ENCODE data around the gene CNOT6.

CNOT6 gene

GRCh38 chr5:180606215-180606785 is 112.1 kb downstream of the CNOT6 start:
- no peaks in the 10 kb centered on the region for H3K36me3 ChIP-seq
- no peak for DNase-seq
- no peaks in the 10 kb centered on the region for H3K4me1 ChIP-seq
- TF ChIP-seq, protein P1, sequence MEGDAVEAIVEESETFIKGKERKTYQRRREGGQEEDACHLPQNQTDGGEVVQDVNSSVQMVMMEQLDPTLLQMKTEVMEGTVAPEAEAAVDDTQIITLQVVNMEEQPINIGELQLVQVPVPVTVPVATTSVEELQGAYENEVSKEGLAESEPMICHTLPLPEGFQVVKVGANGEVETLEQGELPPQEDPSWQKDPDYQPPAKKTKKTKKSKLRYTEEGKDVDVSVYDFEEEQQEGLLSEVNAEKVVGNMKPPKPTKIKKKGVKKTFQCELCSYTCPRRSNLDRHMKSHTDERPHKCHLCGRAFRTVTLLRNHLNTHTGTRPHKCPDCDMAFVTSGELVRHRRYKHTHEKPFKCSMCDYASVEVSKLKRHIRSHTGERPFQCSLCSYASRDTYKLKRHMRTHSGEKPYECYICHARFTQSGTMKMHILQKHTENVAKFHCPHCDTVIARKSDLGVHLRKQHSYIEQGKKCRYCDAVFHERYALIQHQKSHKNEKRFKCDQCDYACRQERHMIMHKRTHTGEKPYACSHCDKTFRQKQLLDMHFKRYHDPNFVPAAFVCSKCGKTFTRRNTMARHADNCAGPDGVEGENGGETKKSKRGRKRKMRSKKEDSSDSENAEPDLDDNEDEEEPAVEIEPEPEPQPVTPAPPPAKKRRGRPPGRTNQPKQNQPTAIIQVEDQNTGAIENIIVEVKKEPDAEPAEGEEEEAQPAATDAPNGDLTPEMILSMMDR (IDR thresholded peaks at IDR 0.05; ENCODE audit: low read depth, low read length), result no peak
- no peaks in the 10 kb centered on the region for H3K9me3 ChIP-seq
- H3K4me3 ChIP-seq (ENCODE audit: low read depth, low read length), result no peak overlapping the region
- H3K27me3 ChIP-seq, result no peaks in the 10 kb centered on the region

DNA sequence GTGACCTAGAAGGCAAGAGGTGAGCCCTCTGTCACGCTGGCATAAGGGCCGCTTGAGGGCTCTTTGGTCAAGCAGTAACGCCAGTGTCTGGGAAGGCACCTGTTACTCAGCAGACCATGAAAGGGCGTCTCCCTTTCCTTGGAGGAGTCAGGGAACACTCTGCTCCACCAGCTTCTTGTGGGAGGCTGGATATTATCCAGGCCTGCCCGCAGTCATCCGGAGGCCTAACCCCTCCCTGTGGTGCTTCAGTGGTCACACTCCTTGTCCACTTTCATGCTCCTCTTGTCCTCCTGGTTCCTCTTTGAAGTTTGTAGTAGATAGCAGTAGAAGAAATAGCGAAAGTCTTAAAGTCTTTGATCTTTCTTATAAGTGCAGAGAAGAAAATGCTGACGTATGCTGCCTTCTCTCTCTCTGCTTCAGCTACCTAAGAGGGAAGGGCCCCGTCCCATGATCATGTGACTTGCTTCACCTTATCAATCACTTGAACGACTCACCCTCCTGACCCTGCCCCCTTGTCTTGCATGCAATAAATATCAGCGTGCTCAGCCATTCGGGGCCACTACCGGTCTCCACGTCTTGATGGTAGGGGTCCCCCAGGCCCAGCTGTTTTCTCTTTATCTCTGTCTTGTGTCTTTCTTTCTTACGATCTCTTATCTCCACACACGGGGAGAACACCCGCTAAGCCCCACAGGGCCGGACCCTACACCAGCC is 113.8 kb downstream of the CNOT6 start:
- H3K36me3 ChIP-seq, result no peaks in the 10 kb centered on the region
- H3K4me3 ChIP-seq (ENCODE audit: low read depth, low read length), result no peak overlapping the region
- H3K9me3 ChIP-seq, result no peaks in the 10 kb centered on the region
- H3K4me1 ChIP-seq, result no peaks in the 10 kb centered on the region
- TF ChIP-seq, protein P1 (IDR thresholded peaks at IDR 0.05; ENCODE audit: low read depth, low read length), result no peak
- no peaks in the 10 kb centered on the region for H3K27me3 ChIP-seq
- no peak for DNase-seq

DNA sequence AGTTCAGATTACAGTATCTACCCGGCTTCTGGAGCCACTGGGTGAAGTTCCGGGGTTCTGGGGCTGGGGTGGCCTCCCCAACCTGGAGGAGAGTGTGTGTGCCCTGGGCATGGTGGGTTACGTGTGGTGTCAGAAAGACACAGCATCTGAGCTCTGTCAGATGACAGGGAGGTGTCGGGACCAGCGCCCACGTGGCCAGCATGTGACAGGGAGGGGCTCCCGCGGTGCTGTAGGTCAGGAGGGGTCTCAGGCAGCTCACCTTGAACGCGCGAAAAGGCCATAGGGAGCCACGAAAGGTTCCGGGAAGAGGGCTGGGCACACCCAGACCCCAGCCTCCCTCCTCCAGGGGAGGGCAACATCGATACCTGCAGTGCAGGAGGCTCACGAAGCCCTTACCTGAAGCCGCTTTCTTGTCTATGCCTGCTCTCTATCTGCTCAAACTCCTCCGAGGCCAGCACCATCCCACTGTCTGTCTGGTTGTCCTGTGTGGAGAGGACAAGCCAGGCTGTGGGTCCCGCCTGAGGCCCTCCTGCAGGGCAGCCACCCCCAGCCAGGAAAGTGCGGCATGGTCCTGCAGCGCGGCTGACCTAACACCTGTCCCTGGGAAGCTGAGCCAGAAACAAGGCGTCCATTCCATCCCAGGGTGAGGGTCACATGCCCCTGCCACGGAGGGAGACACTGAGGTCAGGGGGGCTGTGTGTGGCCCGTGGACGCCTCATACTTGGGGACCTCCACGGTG is 114.6 kb downstream of the CNOT6 start:
- no peak for DNase-seq
- Histone ChIP-seq H3K9me3 (no peaks in the 10 kb centered on the region), H3K36me3 (no peaks in the 10 kb centered on the region), H3K4me3 (ENCODE audit: low read depth, low read length) (no peak overlapping the region), H3K4me1 (no peaks in the 10 kb centered on the region), H3K27me3 (no peaks in the 10 kb centered on the region)
- TF ChIP-seq, protein P1 (IDR thresholded peaks at IDR 0.05; ENCODE audit: low read depth, low read length), result no peak

DNA sequence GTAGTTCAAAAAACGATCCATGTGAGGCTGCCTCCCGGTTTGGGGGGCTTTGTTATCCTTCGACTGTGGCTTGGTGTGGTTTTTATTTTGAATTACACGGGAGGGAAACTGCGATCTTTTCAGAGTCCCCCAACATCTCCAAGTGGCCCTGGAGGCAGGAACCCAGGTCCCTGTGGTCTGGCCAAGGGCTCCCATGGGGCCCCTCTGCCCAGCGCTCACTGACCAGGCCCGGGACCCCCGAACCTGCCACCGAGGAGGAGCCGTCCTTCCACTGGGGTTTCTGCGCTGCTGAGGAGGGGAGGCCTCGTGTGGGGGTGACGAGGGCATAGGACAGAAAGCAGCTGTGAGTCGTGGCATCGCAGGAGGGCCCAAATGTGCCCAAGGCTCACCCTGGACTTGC is 115.2 kb downstream of the CNOT6 start:
- Histone ChIP-seq H3K4me1 (no peaks in the 10 kb centered on the region), H3K36me3 (no peaks in the 10 kb centered on the region), H3K9me3 (no peaks in the 10 kb centered on the region), H3K4me3 (ENCODE audit: low read depth, low read length) (no peak overlapping the region), H3K27me3 (no peaks in the 10 kb centered on the region)
- DNase-seq, result no peak
- TF ChIP-seq, protein P1 (IDR thresholded peaks at IDR 0.05; ENCODE audit: low read depth, low read length), result no peak

DNA sequence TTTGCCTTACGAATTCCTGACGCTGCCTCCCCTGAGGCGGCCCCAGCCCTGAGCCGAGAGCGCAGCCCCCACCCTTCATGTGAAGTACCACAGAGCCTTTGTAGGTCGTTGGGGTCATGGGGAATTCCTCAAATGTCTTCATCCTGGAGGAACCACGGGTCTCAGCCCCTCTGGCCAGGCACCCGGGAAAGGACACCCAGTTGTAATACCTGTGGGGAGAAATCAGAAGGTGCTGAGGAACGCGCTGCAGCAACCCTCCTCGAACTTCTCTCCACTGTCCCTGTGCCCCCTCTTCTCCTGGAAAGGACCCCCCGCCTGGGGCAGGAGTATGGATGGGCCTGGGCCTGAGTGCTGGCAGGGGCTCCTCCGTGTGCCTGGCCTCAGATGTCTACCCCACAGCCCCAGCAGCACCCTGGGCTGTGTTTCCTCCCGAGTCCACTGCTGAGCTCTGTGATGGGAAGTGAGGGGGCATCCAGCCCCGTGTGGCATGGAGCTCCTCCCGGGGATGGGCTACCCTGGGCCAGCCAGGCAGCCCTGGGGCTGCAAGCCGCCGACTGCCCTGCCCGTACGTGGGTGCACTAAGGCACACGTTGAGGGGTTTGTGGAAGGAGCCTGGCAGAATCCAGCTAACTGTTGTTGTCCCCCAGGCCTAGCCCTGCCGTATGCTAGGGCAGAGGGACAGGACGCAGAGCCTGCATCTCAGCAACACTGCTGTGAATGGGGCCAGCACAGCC is 115.8 kb downstream of the CNOT6 start:
- H3K9me3 ChIP-seq, result no peaks in the 10 kb centered on the region
- no peaks in the 10 kb centered on the region for H3K36me3 ChIP-seq
- DNase-seq, result no peak
- no peaks in the 10 kb centered on the region for H3K27me3 ChIP-seq
- H3K4me1 ChIP-seq, result no peaks in the 10 kb centered on the region
- TF ChIP-seq, protein P1 (IDR thresholded peaks at IDR 0.05; ENCODE audit: low read depth, low read length), result no peak
- H3K4me3 ChIP-seq (ENCODE audit: low read depth, low read length), result no peak overlapping the region
